WTC11 (cell line): ENCODE results near the gene FABP3.
"Not testable (repeated sequence)": the region's sequence is repeated elsewhere in the genome, so short reads cannot be mapped to it uniquely, and the experiment has no call there.

ENCODE experiments used
- NR1H2 ChIP-seq: sonication (generic); formaldehyde crosslinking; IDR thresholded peaks from 2 replicates; pipeline ENCODE4 v1.9.0; 2021; ENCODE audit warnings: mild to moderate bottlenecking, moderate library complexity, missing genetic modification reagents
- NR3C1 ChIP-seq: sonication (generic); formaldehyde crosslinking; conservative IDR thresholded peaks from 2 replicates; pipeline ENCODE4 v1.8.1; 2023; ENCODE audit warnings: low read depth, mild to moderate bottlenecking, missing genetic modification reagents
- TCF7 ChIP-seq: sonication (generic); formaldehyde crosslinking; IDR thresholded peaks from 2 replicates; pipeline ENCODE4 v1.8.0; 2022; ENCODE audit warnings: mild to moderate bottlenecking, low read depth, missing genetic modification reagents, moderate library complexity
- TF ChIP-seq, protein P1 (sequence below): fragments of 200-600 bp; IDR thresholded peaks from 2 replicates; pipeline ENCODE4 v1.8.0; 2022; ENCODE audit warnings: antibody characterized with exemption
- TF ChIP-seq, protein P2 (sequence below): sonication (generic); formaldehyde crosslinking; conservative IDR thresholded peaks from 2 replicates; pipeline ENCODE4 v1.8.1; 2022; ENCODE audit warnings: mild to moderate bottlenecking, missing genetic modification reagents
- TF ChIP-seq, protein P3 (sequence below): fragments of 250-450 bp; sonication (Bioruptor Pico); IDR thresholded peaks from 2 replicates; pipeline ENCODE4 v2.1.2; 2022; ENCODE audit warnings: mild to moderate bottlenecking, moderate library complexity
- TF ChIP-seq, protein P4 (sequence below): sonication (generic); formaldehyde crosslinking; IDR thresholded peaks from 2 replicates; pipeline ENCODE4 v1.8.1; 2023; ENCODE audit warnings: mild to moderate bottlenecking, moderate library complexity, missing genetic modification reagents

DNA sequence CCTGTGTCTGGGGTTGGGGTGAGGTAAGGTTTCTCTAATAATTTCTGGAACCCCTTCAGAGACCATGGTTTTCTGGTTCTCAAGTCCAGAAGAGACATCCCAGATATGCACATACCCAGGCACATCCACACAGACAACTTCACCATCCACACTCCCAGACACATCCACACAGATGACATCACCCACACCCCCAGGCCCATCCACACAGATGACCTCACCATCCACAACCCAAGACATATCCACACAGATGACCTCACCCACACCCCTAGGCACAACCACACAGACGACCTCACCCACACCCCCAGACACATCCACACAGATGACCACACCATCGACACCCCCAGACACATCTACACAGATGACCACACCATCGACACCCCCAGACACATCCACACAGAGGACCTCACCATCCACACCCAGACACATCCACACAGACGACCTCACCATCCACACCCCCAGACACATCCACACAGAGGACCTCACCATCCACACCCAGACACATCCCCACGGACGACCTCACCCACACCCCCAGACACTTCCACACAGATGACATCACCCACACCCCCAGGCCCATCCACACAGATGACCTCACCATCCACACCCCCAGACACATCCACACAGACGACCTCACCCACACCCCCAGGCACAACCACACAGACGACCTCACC, 13.8 kb upstream of the FABP3 start:
- TF ChIP-seq, protein P1, sequence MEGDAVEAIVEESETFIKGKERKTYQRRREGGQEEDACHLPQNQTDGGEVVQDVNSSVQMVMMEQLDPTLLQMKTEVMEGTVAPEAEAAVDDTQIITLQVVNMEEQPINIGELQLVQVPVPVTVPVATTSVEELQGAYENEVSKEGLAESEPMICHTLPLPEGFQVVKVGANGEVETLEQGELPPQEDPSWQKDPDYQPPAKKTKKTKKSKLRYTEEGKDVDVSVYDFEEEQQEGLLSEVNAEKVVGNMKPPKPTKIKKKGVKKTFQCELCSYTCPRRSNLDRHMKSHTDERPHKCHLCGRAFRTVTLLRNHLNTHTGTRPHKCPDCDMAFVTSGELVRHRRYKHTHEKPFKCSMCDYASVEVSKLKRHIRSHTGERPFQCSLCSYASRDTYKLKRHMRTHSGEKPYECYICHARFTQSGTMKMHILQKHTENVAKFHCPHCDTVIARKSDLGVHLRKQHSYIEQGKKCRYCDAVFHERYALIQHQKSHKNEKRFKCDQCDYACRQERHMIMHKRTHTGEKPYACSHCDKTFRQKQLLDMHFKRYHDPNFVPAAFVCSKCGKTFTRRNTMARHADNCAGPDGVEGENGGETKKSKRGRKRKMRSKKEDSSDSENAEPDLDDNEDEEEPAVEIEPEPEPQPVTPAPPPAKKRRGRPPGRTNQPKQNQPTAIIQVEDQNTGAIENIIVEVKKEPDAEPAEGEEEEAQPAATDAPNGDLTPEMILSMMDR, result not testable (repeated sequence)
- not testable (repeated sequence) for TF ChIP-seq TCF7; NR1H2 (CRISPR knock-in tag); NR3C1
- TF ChIP-seq, protein P2, sequence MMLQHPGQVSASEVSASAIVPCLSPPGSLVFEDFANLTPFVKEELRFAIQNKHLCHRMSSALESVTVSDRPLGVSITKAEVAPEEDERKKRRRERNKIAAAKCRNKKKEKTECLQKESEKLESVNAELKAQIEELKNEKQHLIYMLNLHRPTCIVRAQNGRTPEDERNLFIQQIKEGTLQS (CRISPR knock-in tag), result not testable (repeated sequence)
- TF ChIP-seq, protein P3, sequence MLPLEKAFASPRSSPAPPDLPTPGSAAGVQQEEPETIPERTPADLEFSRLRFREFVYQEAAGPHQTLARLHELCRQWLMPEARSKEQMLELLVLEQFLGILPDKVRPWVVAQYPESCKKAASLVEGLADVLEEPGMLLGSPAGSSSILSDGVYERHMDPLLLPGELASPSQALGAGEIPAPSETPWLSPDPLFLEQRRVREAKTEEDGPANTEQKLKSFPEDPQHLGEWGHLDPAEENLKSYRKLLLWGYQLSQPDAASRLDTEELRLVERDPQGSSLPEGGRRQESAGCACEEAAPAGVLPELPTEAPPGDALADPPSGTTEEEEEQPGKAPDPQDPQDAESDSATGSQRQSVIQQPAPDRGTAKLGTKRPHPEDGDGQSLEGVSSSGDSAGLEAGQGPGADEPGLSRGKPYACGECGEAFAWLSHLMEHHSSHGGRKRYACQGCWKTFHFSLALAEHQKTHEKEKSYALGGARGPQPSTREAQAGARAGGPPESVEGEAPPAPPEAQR, result not testable (repeated sequence)
- TF ChIP-seq, protein P4, sequence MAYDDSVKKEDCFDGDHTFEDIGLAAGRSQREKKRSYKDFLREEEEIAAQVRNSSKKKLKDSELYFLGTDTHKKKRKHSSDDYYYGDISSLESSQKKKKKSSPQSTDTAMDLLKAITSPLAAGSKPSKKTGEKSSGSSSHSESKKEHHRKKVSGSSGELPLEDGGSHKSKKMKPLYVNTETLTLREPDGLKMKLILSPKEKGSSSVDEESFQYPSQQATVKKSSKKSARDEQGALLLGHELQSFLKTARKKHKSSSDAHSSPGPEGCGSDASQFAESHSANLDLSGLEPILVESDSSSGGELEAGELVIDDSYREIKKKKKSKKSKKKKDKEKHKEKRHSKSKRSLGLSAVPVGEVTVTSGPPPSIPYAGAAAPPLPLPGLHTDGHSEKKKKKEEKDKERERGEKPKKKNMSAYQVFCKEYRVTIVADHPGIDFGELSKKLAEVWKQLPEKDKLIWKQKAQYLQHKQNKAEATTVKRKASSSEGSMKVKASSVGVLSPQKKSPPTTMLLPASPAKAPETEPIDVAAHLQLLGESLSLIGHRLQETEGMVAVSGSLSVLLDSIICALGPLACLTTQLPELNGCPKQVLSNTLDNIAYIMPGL (CRISPR knock-in tag), result not testable (repeated sequence)
